ENCODE data around the gene CYP20A1. TPM values are rescaled to one million over a fixed set of nuclear protein-coding genes. Genes with fewer than 3 reads are reported as not detected.
"Not testable (repeated sequence)": the region's sequence is repeated elsewhere in the genome, so short reads cannot be mapped to it uniquely, and the experiment has no call there.

The CYP20A1 gene
- total RNA-seq, 1 experiment from 2014 or later, result 8.5 TPM

- H3K4me3 ChIP-seq (ENCODE audit: insufficient read depth, low read depth, low read length), result no peak overlapping the region
- no peak for DNase-seq
Measured at GRCh38 chr2:203242518-203242917, 3.7 kb downstream of the CYP20A1 start.

DNA sequence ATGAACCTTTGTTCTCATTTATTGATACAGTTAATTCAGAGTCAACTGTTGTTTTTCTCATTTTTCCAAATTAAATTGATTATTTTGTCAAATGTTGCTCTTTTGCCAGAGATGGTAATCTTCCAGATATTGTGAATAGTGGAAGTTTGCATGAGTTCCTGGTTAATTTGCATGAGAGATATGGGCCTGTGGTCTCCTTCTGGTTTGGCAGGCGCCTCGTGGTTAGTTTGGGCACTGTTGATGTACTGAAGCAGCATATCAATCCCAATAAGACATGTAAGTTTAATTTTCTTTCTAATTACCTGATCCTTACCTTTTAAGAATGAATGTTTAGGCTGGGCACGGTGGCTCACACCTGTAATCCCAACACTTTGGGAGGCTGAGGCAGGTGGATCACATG, 7.8 kb downstream of the CYP20A1 start:
- H3K4me3 ChIP-seq (ENCODE audit: insufficient read depth, low read depth, low read length), result no peak overlapping the region
- no peaks in the 10 kb centered on the region for H3K27me3 ChIP-seq (ENCODE audit: control insufficient read depth, insufficient read depth, low read length)
- DNase-seq, result no peak
- no peaks in the 10 kb centered on the region; the same call in none of the 2 replicates for H3K36me3 ChIP-seq (replicated peaks; ENCODE audit: control insufficient read depth, insufficient read depth, low read length)

More at GRCh38 chr2:203242518-203242917, 3.7 kb downstream of the CYP20A1 start:
- Histone ChIP-seq H3K36me3 (replicated peaks; ENCODE audit: control insufficient read depth, insufficient read depth, low read length) (no peaks in the 10 kb centered on the region; the same call in none of the 2 replicates), H3K27me3 (ENCODE audit: control insufficient read depth, insufficient read depth, low read length) (no peaks in the 10 kb centered on the region)

DNA sequence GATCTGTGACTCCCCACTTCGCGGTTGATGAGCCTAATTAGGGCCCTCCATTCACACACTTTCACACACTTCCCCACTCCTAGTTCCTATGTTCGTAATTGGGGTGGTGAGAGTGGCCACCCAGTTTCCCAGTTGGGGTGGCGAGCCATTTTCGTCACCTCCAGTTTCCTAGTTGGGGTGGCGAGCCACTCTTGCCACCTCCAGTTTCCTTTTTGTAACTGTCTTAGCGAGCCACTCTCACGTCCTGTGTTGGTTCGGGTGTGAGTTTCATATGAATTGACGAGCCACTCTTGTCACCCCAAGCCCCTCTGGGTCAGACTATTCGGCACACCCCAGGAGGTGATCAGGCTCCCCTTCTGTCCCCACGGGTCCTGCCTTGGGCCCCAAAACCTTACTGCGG, 14.0 kb downstream of the CYP20A1 start:
- H3K36me3 ChIP-seq (replicated peaks; ENCODE audit: control insufficient read depth, insufficient read depth, low read length), result peaks cover 4% of the 10 kb centered on the region
- no peak overlapping the region for H3K4me3 ChIP-seq (ENCODE audit: insufficient read depth, low read depth, low read length)
- H3K27me3 ChIP-seq (ENCODE audit: control insufficient read depth, insufficient read depth, low read length), result no peaks in the 10 kb centered on the region
- DNase-seq, result no peak

- H3K4me3 ChIP-seq (ENCODE audit: insufficient read depth, low read depth, low read length); H3K27me3 ChIP-seq (ENCODE audit: control insufficient read depth, insufficient read depth, low read length); DNase-seq; H3K36me3 ChIP-seq (replicated peaks; ENCODE audit: control insufficient read depth, insufficient read depth, low read length): not testable (repeated sequence)
Measured at GRCh38 chr2:203253422-203254095, 14.7 kb downstream of the CYP20A1 start.

DNA sequence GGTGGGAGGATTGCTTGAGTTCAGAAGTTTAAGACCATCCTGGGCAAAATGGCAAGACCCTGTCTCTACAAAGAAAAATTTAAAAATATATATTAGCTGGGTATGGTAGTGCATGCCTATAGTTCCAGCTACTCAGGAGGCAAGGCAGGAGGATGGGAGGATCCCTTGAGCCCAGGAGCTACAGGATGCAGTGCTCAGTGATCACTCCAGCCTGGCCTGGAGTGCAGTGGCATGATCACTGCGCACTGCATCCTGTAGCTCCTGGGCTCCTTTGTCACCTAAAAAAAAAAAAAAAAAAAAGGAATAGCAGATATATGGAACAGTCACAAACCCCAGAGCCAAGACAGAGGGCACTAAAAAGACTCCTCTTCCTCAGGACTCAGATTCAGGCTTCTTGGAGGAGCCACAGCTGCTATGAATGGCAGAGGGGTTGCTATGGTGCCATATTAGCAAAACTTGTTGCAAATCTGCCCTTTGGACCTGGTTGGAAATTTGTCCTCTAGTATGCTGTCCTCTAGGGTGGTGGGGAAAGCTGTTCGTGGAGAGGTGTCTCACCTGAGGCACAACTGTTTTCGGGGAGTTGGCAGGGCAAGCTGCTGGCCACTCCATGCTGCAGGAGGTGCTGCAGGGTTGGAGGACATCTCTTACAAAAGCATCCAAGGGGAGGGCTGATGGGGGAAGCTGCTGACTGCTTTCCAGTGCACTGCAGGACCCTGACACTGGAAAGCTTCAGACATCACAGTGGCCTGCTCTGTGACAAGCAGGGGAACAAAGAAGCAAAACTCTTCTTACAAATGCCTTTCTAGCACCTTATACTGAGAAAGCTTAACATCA, 22.7 kb downstream of the CYP20A1 start:
- H3K36me3 ChIP-seq (replicated peaks; ENCODE audit: control insufficient read depth, insufficient read depth, low read length), result no peaks in the 10 kb centered on the region; the same call in 1 of the 2 replicates
- no peak overlapping the region for H3K4me3 ChIP-seq (ENCODE audit: insufficient read depth, low read depth, low read length)
- no peaks in the 10 kb centered on the region for H3K27me3 ChIP-seq (ENCODE audit: control insufficient read depth, insufficient read depth, low read length)
- peak; percentile 23 for DNase-seq

GRCh38 chr2:203279288-203279687, 40.5 kb downstream of the CYP20A1 start:
- Histone ChIP-seq H3K4me3 (ENCODE audit: insufficient read depth, low read depth, low read length) (no peak overlapping the region), H3K27me3 (ENCODE audit: control insufficient read depth, insufficient read depth, low read length) (no peaks in the 10 kb centered on the region), H3K36me3 (replicated peaks; ENCODE audit: control insufficient read depth, insufficient read depth, low read length) (peaks cover 6% of the 10 kb centered on the region)
- DNase-seq, result no peak

DNA sequence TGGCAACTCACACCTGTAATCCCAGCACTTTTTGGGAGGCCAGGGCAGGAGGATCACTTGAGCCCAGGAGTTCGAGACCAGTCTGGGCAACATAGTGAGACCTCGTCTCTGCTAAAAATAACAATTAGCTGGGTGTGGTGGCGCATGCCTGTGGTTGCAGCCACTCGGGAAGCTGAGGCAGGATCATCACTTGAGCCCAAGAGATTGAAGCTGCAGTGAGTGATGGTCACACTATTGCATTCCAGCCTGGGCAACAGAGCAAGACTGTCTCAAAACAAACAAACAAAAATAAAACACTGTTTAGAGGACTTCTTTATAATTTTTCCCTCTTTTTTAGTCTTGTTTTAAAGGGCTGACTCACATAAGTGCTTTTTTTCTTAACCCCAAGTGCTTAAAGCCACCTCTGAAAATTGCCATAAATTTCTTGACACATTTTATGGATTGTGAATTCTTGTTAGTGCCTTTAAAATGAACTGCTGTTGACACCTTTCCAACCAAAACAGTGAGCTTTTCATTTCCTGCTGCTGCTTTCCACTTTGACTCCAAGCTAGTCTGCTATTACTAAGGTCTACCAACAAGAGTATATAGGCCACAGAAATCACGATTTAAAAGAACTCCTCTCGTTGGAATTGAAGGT, 41.7 kb downstream of the CYP20A1 start:
- DNase-seq, result no peak
- Histone ChIP-seq H3K27me3 (ENCODE audit: control insufficient read depth, insufficient read depth, low read length) (no peaks in the 10 kb centered on the region), H3K4me3 (ENCODE audit: insufficient read depth, low read depth, low read length) (no peak overlapping the region), H3K36me3 (replicated peaks; ENCODE audit: control insufficient read depth, insufficient read depth, low read length) (peaks cover 8% of the 10 kb centered on the region)

- Histone ChIP-seq H3K4me3 (ENCODE audit: insufficient read depth, low read depth, low read length) (no peak overlapping the region), H3K27me3 (ENCODE audit: control insufficient read depth, insufficient read depth, low read length) (no peaks in the 10 kb centered on the region), H3K36me3 (replicated peaks; ENCODE audit: control insufficient read depth, insufficient read depth, low read length) (peaks cover 8% of the 10 kb centered on the region)
- DNase-seq, result no peak
Measured at GRCh38 chr2:203282101-203282500, 43.3 kb downstream of the CYP20A1 start.

DNA sequence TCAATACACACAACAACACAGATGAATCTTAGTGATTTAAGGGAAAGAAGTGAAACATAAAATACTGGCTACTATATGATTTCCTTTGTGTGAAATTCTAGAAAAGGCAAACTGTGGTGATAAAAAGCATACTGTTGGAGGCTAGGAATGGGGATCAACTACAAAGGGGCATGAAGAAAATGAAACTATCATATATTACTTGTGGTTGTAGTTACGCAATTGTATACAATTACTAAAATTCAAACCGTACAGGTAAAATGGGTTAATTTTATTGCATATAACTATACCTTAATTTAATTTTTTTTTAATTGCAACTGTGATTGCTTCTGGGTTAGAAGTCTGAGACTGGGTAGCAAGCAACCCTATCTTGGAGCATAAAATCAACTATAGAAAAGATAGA, 47.7 kb downstream of the CYP20A1 start:
- H3K36me3 ChIP-seq (replicated peaks; ENCODE audit: control insufficient read depth, insufficient read depth, low read length), result peaks cover 3% of the 10 kb centered on the region

DNA sequence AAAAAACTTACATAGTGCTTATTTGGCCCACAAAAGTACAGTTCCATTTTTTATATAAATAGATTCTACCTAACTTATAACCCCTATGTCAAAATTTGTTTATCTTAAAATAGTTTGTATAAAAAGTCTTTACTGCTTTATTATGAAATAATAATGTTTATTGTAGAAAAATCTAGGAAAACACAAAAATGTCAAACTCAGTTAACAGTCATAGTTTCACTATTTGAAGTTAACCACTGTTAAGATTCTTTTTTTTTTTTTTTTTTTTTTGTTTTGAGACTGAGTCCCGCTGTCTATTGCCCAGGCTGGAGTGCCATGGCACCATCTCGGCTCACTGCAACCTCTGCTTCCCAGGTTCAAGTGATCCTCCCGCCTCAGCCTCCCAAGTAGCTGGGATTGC, 62.8 kb downstream of the CYP20A1 start:
- DNase-seq, result no peak
- H3K36me3 ChIP-seq (replicated peaks; ENCODE audit: control insufficient read depth, insufficient read depth, low read length), result no peaks in the 10 kb centered on the region
- H3K27me3 ChIP-seq (ENCODE audit: control insufficient read depth, insufficient read depth, low read length), result no peaks in the 10 kb centered on the region
- H3K4me3 ChIP-seq (ENCODE audit: insufficient read depth, low read depth, low read length), result no peak overlapping the region

More for the DNA sequence above, 47.7 kb downstream of the CYP20A1 start:
- DNase-seq, result no peak
- H3K27me3 ChIP-seq (ENCODE audit: control insufficient read depth, insufficient read depth, low read length), result no peaks in the 10 kb centered on the region
- no peak overlapping the region for H3K4me3 ChIP-seq (ENCODE audit: insufficient read depth, low read depth, low read length)

DNA sequence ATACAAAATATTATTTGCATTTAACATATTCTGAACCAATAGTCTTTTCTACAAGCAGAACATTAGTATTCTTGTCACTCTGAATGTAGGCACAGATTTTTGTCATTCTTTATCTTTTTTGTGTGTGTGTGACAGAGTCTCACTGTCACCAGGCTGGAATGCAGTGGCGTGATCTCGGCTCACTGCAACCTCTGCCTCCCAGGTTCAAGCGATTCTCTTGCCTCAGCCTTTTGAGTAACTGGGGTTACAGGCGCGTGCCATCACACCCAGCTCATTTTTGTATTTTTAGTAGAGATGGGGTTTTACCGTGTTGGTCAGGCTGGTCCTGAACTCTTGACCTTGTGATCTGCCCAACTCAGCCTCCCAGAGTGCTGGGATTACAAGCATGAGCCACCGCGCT, 63.8 kb downstream of the CYP20A1 start:
- H3K4me3 ChIP-seq (ENCODE audit: insufficient read depth, low read depth, low read length); H3K36me3 ChIP-seq (replicated peaks; ENCODE audit: control insufficient read depth, insufficient read depth, low read length); DNase-seq; H3K27me3 ChIP-seq (ENCODE audit: control insufficient read depth, insufficient read depth, low read length): not testable (repeated sequence)

DNA sequence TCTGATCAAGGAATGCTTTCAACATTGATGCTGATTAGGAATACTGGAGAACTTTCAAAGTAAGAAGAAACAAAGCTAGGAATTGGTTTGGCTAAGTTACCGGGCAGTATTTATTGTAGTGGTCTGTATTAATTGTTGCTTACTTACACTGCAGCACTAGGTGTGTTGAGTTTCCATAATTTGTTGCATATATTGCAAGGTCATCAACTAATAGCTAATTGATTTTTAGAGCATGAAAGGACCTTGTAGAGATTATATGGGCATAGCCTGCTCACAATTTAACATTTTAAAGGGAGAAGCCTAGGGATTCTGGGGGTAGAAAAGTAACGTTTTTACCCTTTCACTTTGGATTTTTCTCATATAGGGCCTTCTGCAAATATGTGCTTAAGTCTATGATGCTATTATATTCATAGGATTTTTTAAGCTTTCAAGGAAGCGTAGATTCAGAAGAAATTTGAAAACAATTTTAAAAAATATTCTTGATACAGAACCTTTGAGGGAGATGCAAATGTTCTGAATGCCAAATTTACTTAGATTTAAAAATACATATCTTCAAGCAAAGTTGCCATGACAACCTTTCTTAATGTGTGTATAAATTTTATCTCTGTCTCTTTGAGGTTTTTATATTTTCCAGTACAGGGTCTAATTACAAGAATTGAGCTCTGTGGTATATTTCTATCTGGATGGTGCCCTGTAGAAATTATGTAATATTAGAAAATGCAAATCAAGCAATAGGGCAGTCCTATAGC, 72.0 kb downstream of the CYP20A1 start:
- Histone ChIP-seq H3K27me3 (ENCODE audit: control insufficient read depth, insufficient read depth, low read length) (no peaks in the 10 kb centered on the region), H3K36me3 (replicated peaks; ENCODE audit: control insufficient read depth, insufficient read depth, low read length) (no peaks in the 10 kb centered on the region)

DNA sequence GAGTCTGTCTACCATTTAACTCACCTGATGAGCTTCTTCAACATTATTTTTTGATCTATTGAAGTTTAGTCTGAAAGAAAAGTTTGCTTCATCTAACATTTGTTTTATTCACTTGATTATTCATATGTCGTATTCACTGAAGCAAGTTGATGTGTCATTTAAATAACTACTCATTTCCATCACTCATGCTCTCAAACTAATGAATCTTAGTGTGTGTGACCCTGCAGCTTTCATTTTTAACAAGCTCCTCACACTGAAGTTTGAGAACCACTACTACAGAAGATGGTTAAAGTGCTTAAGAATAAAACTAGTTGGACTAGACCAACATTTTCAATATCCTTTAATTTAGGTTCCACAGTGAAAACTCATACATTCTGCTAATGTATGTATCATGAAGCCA, 87.5 kb downstream of the CYP20A1 start:
- no peak for DNase-seq
- Histone ChIP-seq H3K4me3 (ENCODE audit: insufficient read depth, low read depth, low read length) (no peak overlapping the region), H3K36me3 (replicated peaks; ENCODE audit: control insufficient read depth, insufficient read depth, low read length) (no peaks in the 10 kb centered on the region), H3K27me3 (ENCODE audit: control insufficient read depth, insufficient read depth, low read length) (no peaks in the 10 kb centered on the region)

More for the DNA sequence above, 72.0 kb downstream of the CYP20A1 start:
- no peak overlapping the region for H3K4me3 ChIP-seq (ENCODE audit: insufficient read depth, low read depth, low read length)
- no peak for DNase-seq

GRCh38 chr2:203327582-203327900, 88.7 kb downstream of the CYP20A1 start:
- Histone ChIP-seq H3K27me3 (ENCODE audit: control insufficient read depth, insufficient read depth, low read length) (no peaks in the 10 kb centered on the region), H3K4me3 (ENCODE audit: insufficient read depth, low read depth, low read length) (peak overlapping the region; percentile 79), H3K36me3 (replicated peaks; ENCODE audit: control insufficient read depth, insufficient read depth, low read length) (no peaks in the 10 kb centered on the region)
- DNase-seq, result no peak

Data from H7 (cell line).